ENCODE measurements around the gene LCN9.

LCN9 gene

DNA sequence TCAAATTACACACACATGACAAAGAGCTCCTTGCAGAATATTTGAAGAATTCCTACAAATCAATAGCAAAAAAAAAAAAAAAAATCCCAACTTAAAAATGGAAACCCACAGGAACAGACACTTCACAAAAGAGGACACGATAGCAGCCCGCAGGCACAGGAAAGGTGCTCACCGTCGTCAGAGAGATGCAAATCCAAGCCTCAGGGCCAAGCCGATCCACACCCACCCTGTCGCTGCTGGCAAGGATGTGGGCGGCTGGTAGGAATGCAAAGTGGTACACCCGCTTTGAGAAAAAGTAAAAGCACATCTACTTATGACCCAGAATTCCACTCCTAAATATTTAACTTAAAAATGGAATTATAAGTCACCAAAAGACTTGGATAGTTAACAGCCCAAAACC, 10.8 kb downstream of the LCN9 start:
- Histone ChIP-seq H3K4me1 (ENCODE audit: insufficient read depth, poor library complexity, severe bottlenecking) (no peaks in the 10 kb centered on the region), H3K27ac (ENCODE audit: poor library complexity, severe bottlenecking) (no peak overlapping the region), H3K4me3 (ENCODE audit: severe bottlenecking) (no peak overlapping the region), H3K9me3 (ENCODE audit: severe bottlenecking) (no peaks in the 10 kb centered on the region), H3K27me3 (ENCODE audit: insufficient read depth, poor library complexity, severe bottlenecking) (no peaks in the 10 kb centered on the region), H3K36me3 (ENCODE audit: low read depth) (no peaks in the 10 kb centered on the region)
- ATAC-seq (ENCODE audit: low read depth) (no peak), DNase-seq (ENCODE audit: low spot score) (no peak)
- TF ChIP-seq, protein P1, sequence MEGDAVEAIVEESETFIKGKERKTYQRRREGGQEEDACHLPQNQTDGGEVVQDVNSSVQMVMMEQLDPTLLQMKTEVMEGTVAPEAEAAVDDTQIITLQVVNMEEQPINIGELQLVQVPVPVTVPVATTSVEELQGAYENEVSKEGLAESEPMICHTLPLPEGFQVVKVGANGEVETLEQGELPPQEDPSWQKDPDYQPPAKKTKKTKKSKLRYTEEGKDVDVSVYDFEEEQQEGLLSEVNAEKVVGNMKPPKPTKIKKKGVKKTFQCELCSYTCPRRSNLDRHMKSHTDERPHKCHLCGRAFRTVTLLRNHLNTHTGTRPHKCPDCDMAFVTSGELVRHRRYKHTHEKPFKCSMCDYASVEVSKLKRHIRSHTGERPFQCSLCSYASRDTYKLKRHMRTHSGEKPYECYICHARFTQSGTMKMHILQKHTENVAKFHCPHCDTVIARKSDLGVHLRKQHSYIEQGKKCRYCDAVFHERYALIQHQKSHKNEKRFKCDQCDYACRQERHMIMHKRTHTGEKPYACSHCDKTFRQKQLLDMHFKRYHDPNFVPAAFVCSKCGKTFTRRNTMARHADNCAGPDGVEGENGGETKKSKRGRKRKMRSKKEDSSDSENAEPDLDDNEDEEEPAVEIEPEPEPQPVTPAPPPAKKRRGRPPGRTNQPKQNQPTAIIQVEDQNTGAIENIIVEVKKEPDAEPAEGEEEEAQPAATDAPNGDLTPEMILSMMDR (IDR thresholded peaks at IDR 0.05; ENCODE audit: poor library complexity, severe bottlenecking) = no peak

DNA sequence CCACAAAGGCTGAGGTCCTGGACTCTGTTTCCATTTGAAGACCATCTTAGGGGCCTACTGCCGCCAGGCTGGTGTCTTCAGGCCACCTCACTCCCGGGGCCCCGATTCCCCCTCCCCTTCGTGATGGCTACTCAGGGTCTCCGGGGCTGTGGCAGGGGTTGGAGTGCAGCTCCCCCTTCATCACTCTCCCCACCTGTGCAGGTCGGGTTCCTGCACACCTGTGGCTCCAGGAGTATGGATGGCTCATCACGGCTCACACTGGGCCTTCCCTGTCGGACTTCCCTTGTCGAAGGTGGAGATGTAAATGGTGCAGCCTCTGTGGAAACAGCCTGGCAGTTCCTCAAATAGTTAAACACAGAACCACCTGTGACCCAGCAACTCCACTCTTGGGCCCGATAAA, 11.9 kb downstream of the LCN9 start:
- no peaks in the 10 kb centered on the region for H3K4me1 ChIP-seq (ENCODE audit: insufficient read depth, poor library complexity, severe bottlenecking)
- DNase-seq (ENCODE audit: low spot score) = no peak
- ATAC-seq (ENCODE audit: low read depth) = no peak
- H3K27ac ChIP-seq (ENCODE audit: poor library complexity, severe bottlenecking) = no peak overlapping the region
- H3K9me3 ChIP-seq (ENCODE audit: severe bottlenecking) = no peaks in the 10 kb centered on the region
- TF ChIP-seq, protein P1 (IDR thresholded peaks at IDR 0.05; ENCODE audit: poor library complexity, severe bottlenecking) = no peak
- no peaks in the 10 kb centered on the region for H3K36me3 ChIP-seq (ENCODE audit: low read depth)
- H3K27me3 ChIP-seq (ENCODE audit: insufficient read depth, poor library complexity, severe bottlenecking) = no peaks in the 10 kb centered on the region
- H3K4me3 ChIP-seq (ENCODE audit: severe bottlenecking) = no peak overlapping the region

DNA sequence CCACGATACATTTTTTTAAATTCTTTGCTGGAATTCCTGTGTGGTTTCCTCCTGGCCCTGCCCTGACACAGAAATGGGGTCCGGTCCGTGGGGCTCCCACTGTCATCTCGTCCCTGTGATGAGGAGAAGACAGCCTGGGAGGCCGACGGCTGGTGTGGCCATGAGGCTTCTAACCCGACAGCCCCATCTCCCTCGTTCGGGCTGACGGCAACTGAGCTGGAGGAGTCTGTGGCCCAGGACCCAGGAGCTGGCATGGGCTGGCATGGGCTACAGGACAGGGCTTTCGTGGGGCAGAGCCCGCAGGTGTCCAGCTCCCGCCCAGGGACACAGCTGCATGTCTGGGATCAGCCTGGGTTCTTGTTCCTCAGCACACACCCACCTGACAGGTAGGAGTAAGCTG, 13.8 kb downstream of the LCN9 start:
- TF ChIP-seq, protein P1 (IDR thresholded peaks at IDR 0.05; ENCODE audit: poor library complexity, severe bottlenecking) = no peak
- no peaks in the 10 kb centered on the region for H3K36me3 ChIP-seq (ENCODE audit: low read depth)
- DNase-seq (ENCODE audit: low spot score) = no peak
- no peaks in the 10 kb centered on the region for H3K27me3 ChIP-seq (ENCODE audit: insufficient read depth, poor library complexity, severe bottlenecking)
- H3K9me3 ChIP-seq (ENCODE audit: severe bottlenecking) = no peaks in the 10 kb centered on the region
- H3K27ac ChIP-seq (ENCODE audit: poor library complexity, severe bottlenecking) = no peak overlapping the region
- no peaks in the 10 kb centered on the region for H3K4me1 ChIP-seq (ENCODE audit: insufficient read depth, poor library complexity, severe bottlenecking)
- no peak overlapping the region for H3K4me3 ChIP-seq (ENCODE audit: severe bottlenecking)
- ATAC-seq (ENCODE audit: low read depth) = no peak

DNA sequence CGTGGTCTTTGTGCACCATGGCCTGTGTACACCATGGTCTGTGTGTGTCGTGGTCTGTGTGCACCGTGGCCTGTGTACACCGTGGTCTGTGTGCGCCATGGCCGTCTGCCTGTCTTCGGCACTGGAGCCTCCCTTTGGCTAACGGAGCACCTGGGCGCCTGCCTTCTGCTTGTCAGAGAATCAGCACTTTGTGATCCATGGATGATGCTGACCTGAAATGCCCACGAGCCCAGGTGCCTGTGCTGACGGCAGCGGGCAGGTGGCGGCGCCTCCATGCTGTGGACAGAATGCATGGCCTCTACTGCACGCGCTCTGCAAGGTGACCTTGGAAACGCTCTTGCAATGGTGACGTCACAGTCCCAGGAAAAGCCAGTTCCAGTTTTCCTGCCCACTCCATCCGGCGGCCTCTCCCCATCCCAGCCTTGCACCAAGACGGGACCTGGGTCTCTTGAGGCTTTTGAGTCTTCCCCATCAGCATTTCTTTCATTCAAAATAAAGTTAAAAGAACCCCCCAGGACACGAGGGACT, 14.6 kb downstream of the LCN9 start:
- TF ChIP-seq, protein P1 (IDR thresholded peaks at IDR 0.05; ENCODE audit: poor library complexity, severe bottlenecking) = no peak
- no peak for DNase-seq (ENCODE audit: low spot score)
- no peak for ATAC-seq (ENCODE audit: low read depth)

DNA sequence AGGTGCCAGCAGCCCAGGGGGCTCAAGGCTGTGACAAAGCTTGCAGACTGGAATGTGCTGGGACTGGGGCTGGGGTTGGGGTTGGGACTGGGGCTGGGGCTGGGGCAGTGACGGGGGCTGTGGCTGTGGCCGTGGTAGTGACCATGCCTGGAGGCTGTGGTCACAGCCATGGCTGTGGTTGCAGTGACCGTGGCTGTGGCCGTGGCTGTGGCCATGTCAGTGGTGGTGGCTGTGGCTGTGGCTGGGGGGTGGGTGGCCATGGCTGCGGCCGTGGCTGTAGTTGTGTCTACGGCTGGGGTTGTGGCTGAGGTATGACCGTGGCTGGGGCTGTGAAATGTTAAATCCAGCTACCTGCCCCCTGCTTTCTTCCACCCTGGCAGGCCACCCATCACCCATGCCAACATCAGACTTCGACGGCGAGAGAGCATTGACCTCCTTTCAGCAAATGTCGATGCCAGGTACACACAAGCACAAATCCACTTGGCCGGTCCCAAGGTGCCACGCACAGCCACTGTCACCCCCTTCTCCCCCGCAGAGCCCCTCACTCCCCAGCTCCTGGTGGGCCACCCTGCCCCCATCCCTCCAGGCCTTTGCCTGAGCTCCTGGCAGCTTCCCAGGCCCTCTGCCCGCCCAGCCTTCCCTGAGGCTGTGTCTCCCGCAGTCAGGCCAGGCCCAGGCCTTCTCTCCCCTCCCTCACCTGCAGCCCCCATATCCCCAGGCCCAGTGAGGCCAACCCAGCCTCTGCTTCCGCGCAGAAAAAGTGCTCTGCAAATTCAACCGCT, 15.3 kb downstream of the LCN9 start:
- DNase-seq (ENCODE audit: low spot score) (no peak), ATAC-seq (ENCODE audit: low read depth) (no peak)
- Histone ChIP-seq H3K4me3 (ENCODE audit: severe bottlenecking) (no peak overlapping the region), H3K27me3 (ENCODE audit: insufficient read depth, poor library complexity, severe bottlenecking) (no peaks in the 10 kb centered on the region), H3K4me1 (ENCODE audit: insufficient read depth, poor library complexity, severe bottlenecking) (no peaks in the 10 kb centered on the region), H3K27ac (ENCODE audit: poor library complexity, severe bottlenecking) (no peak overlapping the region), H3K9me3 (ENCODE audit: severe bottlenecking) (no peaks in the 10 kb centered on the region), H3K36me3 (ENCODE audit: low read depth) (no peaks in the 10 kb centered on the region)
- TF ChIP-seq, protein P1 (IDR thresholded peaks at IDR 0.05; ENCODE audit: poor library complexity, severe bottlenecking) = no peak

More for the DNA sequence above, 14.6 kb downstream of the LCN9 start:
- no peaks in the 10 kb centered on the region for H3K9me3 ChIP-seq (ENCODE audit: severe bottlenecking)
- H3K36me3 ChIP-seq (ENCODE audit: low read depth) = no peaks in the 10 kb centered on the region
- no peak overlapping the region for H3K27ac ChIP-seq (ENCODE audit: poor library complexity, severe bottlenecking)
- no peaks in the 10 kb centered on the region for H3K27me3 ChIP-seq (ENCODE audit: insufficient read depth, poor library complexity, severe bottlenecking)
- H3K4me3 ChIP-seq (ENCODE audit: severe bottlenecking) = no peak overlapping the region
- no peaks in the 10 kb centered on the region for H3K4me1 ChIP-seq (ENCODE audit: insufficient read depth, poor library complexity, severe bottlenecking)

Measured in RWPE2 (cell line).